Stomach (tissue), 4 donors: Measurements from ENCODE around the gene RCCD1.

ENCODE experiments used
- CTCF ChIP-seq, 7 experiments: fragments of 450-650 bp in 4 of 7; fragments of 200-600 bp in 3 of 7; sonication (generic) in 3 of 7; IDR thresholded peaks; one replicate each; pipeline ENCODE4 v1.5.1; 2016 to 2019; ENCODE audit warnings: antibody characterized with exemption in 7 of 7, control low read depth in 2 of 7, mild to moderate bottlenecking in 1 of 7
- EP300 ChIP-seq: sonication (generic); formaldehyde crosslinking; IDR thresholded peaks from one replicate; pipeline ENCODE4 v1.6.1; 2017; ENCODE audit warnings: antibody characterized with exemption

- TF ChIP-seq CTCF (IDR thresholded peaks at IDR 0.05) (no peak), EP300 (no peak)
Measured at GRCh38 chr15:90991587-90992285, 37.1 kb downstream of the RCCD1 start.
